Loucy (cell line): ENCODE results near the gene SMO.
"Not testable (repeated sequence)": the region's sequence is repeated elsewhere in the genome, so short reads cannot be mapped to it uniquely, and the experiment has no call there.

ENCODE experiments used
- H2AFZ ChIP-seq: fragments of 200-600 bp; sonication (generic); 2 replicates; pipeline ENCODE4 v1.6.0; 2016; ENCODE audit warnings: antibody characterized with exemption, mild to moderate bottlenecking, low read length, moderate library complexity
- H3F3A ChIP-seq: fragments of 200-600 bp; 2 replicates; pipeline ENCODE4 v1.6.0; 2016; ENCODE audit warnings: antibody characterized with exemption, low read depth, mild to moderate bottlenecking
- H3K27me3 ChIP-seq: fragments of 200-600 bp; sonication (generic); 2 replicates; pipeline ENCODE4 v1.6.1; 2014; ENCODE audit warnings: low read length, mild to moderate bottlenecking; ENCODE audit not compliant: insufficient read depth, poor library complexity, severe bottlenecking
- H3K36me3 ChIP-seq: fragments of 200-600 bp; sonication (generic); 2 replicates; pipeline ENCODE4 v1.6.1; 2016; ENCODE audit warnings: low read length; ENCODE audit not compliant: insufficient read depth
- H3K4me1 ChIP-seq: fragments of 200-600 bp; sonication (generic); 2 replicates; pipeline ENCODE4 v1.5.1; 2014; ENCODE audit warnings: low read length, mild to moderate bottlenecking; ENCODE audit not compliant: insufficient read depth, poor library complexity, severe bottlenecking
- H3K4me2 ChIP-seq: fragments of 200-600 bp; sonication (generic); 2 replicates; pipeline ENCODE4 v1.6.0; 2014; ENCODE audit warnings: antibody characterized with exemption, low read length, low read depth, mild to moderate bottlenecking; ENCODE audit not compliant: poor library complexity, severe bottlenecking
- H3K4me3 ChIP-seq: fragments of 200-600 bp; sonication (generic); 2 replicates; pipeline ENCODE4 v1.5.1; 2014; ENCODE audit warnings: low read length, mild to moderate bottlenecking, mixed read lengths; ENCODE audit not compliant: poor library complexity, severe bottlenecking
- H3K79me2 ChIP-seq: fragments of 200-600 bp; sonication (generic); 2 replicates; pipeline ENCODE4 v1.6.1; 2014; ENCODE audit warnings: low read length; ENCODE audit not compliant: insufficient read depth
- H3K9ac ChIP-seq: fragments of 200-600 bp; sonication (generic); 2 replicates; pipeline ENCODE4 v1.6.0; 2014; ENCODE audit warnings: mild to moderate bottlenecking, low read depth, low read length, moderate library complexity; ENCODE audit not compliant: poor library complexity, severe bottlenecking
- H3K9me2 ChIP-seq: fragments of 200-600 bp; sonication (generic); replicated peaks from 2 replicates; pipeline ENCODE4 v1.6.1; 2016; ENCODE audit warnings: low read depth, low read length, mixed read lengths
- H3K9me3 ChIP-seq: fragments of 200-600 bp; sonication (generic); 2 replicates; pipeline ENCODE4 v1.6.1; 2014; ENCODE audit warnings: mild to moderate bottlenecking, antibody characterized with exemption, low read length, low read depth; ENCODE audit not compliant: insufficient read depth
- H4K20me1 ChIP-seq: fragments of 200-600 bp; sonication (generic); 2 replicates; pipeline ENCODE4 v1.6.0; 2014; ENCODE audit warnings: antibody characterized with exemption, low read length, mild to moderate bottlenecking; ENCODE audit not compliant: insufficient read depth, poor library complexity, severe bottlenecking
- EZH2phosphoT487 ChIP-seq: fragments of 200-600 bp; IDR thresholded peaks from 2 replicates; pipeline ENCODE4 v1.6.1; 2018; ENCODE audit warnings: antibody characterized with exemption, mild to moderate bottlenecking, moderate library complexity, borderline replicate concordance
- TF ChIP-seq, protein P1 (sequence below): fragments of 200-600 bp; sonication (generic); conservative IDR thresholded peaks from 2 replicates; pipeline ENCODE4 v1.5.1; 2014; ENCODE audit warnings: mild to moderate bottlenecking, antibody characterized with exemption, low read length

SMO gene

DNA sequence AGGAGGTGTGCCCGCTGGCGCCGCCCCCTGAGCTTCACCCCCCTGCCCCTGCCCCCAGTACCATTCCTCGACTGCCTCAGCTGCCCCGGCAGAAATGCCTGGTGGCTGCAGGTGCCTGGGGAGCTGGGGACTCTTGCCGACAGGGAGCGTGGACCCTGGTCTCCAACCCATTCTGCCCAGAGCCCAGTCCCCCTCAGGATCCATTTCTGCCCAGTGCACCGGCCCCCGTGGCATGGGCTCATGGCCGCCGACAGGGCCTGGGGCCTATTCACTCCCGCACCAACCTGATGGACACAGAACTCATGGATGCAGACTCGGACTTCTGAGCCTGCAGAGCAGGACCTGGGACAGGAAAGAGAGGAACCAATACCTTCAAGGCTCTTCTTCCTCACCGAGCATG lies 23.7 kb downstream of the SMO start:
- Histone ChIP-seq H3K9me2 (no peaks in the 10 kb centered on the region), H3K9ac (no peak overlapping the region), H2AFZ (no peak overlapping the region), H3K4me3 (no peak overlapping the region), H3K4me2 (no peak overlapping the region), H3F3A (no peaks in the 10 kb centered on the region), H3K27me3 (no peaks in the 10 kb centered on the region), H3K79me2 (no peaks in the 10 kb centered on the region), H3K36me3 (peaks cover 4% of the 10 kb centered on the region; the same call in 1 of the 2 replicates), H4K20me1 (no peaks in the 10 kb centered on the region), H3K9me3 (no peaks in the 10 kb centered on the region), H3K4me1 (no peaks in the 10 kb centered on the region)
- TF ChIP-seq EZH2phosphoT487 = no peak
- TF ChIP-seq, protein P1, sequence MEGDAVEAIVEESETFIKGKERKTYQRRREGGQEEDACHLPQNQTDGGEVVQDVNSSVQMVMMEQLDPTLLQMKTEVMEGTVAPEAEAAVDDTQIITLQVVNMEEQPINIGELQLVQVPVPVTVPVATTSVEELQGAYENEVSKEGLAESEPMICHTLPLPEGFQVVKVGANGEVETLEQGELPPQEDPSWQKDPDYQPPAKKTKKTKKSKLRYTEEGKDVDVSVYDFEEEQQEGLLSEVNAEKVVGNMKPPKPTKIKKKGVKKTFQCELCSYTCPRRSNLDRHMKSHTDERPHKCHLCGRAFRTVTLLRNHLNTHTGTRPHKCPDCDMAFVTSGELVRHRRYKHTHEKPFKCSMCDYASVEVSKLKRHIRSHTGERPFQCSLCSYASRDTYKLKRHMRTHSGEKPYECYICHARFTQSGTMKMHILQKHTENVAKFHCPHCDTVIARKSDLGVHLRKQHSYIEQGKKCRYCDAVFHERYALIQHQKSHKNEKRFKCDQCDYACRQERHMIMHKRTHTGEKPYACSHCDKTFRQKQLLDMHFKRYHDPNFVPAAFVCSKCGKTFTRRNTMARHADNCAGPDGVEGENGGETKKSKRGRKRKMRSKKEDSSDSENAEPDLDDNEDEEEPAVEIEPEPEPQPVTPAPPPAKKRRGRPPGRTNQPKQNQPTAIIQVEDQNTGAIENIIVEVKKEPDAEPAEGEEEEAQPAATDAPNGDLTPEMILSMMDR = no peak

DNA sequence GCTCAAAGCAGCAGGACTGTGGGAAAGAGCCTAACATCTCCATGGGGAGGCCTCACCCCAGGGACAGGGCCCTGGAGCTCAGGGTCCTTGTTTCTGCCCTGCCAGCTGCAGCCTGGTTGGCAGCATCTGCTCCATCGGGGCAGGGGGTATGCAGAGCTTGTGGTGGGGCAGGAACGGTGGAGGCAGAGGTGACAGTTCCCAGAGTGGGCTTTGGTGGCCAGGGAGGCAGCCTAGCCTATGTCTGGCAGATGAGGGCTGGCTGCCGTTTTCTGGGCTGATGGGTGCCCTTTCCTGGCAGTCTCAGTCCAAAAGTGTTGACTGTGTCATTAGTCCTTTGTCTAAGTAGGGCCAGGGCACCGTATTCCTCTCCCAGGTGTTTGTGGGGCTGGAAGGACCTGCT lies 24.2 kb downstream of the SMO start:
- H3K27me3 ChIP-seq = no peaks in the 10 kb centered on the region
- no peaks in the 10 kb centered on the region for H3K9me3 ChIP-seq
- TF ChIP-seq, protein P1 = no peak
- TF ChIP-seq EZH2phosphoT487 = no peak
- no peak overlapping the region for H2AFZ ChIP-seq
- H3K9ac ChIP-seq = no peak overlapping the region
- H3K36me3 ChIP-seq = no peaks in the 10 kb centered on the region; the same call in 1 of the 2 replicates
- H3K4me2 ChIP-seq = no peak overlapping the region
- H3F3A ChIP-seq = no peaks in the 10 kb centered on the region
- H4K20me1 ChIP-seq = no peaks in the 10 kb centered on the region
- H3K4me3 ChIP-seq = no peak overlapping the region
- H3K79me2 ChIP-seq = no peaks in the 10 kb centered on the region
- H3K4me1 ChIP-seq = no peaks in the 10 kb centered on the region
- H3K9me2 ChIP-seq = no peaks in the 10 kb centered on the region

DNA sequence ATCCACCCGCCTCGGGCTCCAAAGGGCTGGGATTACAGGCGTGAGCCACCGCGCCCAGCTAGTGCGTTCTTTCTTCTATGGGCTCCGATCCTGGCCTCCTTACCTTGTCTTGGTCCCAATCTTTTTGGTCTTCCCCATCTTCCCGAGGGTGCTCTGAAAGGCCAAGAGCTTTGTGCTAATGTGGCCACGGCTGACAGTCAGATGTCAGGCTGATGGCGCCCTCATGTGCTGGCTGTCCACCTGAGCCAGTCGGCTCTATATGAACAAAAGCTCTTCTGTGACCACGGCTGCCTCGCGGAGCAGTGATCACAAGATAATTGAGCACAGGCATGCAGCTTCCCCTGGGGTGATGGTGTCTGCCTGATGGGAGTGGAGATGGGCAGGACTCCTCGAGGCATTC lies 25.4 kb downstream of the SMO start:
- Histone ChIP-seq H3K4me2 (no peak overlapping the region), H3K9me2 (no peaks in the 10 kb centered on the region), H3F3A (no peaks in the 10 kb centered on the region), H2AFZ (0 out of 2 replicates have a peak overlapping the region, but pooled peaks have one; percentile 87), H3K9me3 (no peaks in the 10 kb centered on the region), H3K9ac (no peak overlapping the region), H3K4me1 (no peaks in the 10 kb centered on the region), H4K20me1 (no peaks in the 10 kb centered on the region), H3K27me3 (no peaks in the 10 kb centered on the region), H3K36me3 (no peaks in the 10 kb centered on the region; the same call in 1 of the 2 replicates), H3K79me2 (no peaks in the 10 kb centered on the region), H3K4me3 (no peak overlapping the region)
- TF ChIP-seq, protein P1 = peak; percentile 53
- TF ChIP-seq EZH2phosphoT487 = no peak

DNA sequence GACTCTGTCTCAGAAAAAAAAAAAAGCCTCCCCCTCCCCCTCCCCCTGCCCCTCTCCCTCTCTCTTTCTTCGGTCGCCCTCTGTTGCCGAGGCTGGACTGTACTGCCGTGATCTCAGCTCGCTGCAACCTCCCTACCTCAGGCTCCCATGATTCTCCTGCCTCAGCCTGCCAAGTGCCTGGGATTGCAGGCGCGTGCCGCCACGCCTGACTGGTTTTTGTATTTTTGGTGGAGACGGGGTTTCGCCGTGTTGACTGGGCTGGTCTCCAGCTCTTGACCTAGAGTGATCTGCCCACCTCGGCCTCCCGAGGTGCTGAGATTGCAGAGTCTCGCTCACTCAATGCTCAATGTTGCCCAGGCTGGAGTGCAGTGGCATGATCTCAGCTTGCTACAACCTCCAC lies 27.3 kb downstream of the SMO start:
- not testable (repeated sequence) for H3K9ac ChIP-seq, H2AFZ ChIP-seq, H3K27me3 ChIP-seq, H3F3A ChIP-seq, H3K4me2 ChIP-seq, H3K4me3 ChIP-seq, H3K9me3 ChIP-seq, H3K9me2 ChIP-seq, H3K4me1 ChIP-seq, H4K20me1 ChIP-seq, H3K36me3 ChIP-seq, H3K79me2 ChIP-seq

DNA sequence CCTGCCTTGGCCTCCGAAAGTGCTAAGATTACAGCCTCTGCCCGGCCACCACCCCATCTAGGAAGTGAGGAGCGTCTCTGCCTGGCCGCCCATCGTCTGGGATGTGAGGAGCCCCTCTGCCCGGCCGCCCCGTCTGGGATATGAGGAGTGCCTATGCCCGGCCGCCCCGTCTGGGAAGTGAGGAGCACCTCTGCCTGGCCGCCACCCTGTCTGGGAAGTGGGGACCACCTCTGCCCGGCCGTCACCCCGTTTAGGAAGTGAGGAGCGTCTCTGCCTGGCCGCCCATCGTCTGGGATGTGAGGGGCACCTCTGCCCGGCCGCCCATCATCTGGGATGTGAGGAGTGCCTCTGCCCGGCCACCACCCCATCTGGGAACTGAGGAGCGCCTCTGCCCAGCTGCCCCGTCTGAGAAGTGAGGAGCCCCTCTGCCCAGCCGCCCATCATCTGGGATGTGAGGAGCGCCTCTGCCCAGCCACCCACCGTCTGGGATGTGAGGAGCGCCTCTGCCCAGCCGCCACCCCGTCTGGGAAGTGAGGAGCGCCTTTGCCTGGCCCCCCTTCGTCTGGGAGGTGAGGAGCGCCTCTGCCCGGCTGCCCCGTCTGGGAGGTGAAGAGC lies 27.8 kb downstream of the SMO start:
- not testable (repeated sequence) for H3K4me3 ChIP-seq, H3K4me1 ChIP-seq, H3K79me2 ChIP-seq, H3K9me2 ChIP-seq, H3K4me2 ChIP-seq, H3F3A ChIP-seq, H2AFZ ChIP-seq, H3K9ac ChIP-seq, H3K27me3 ChIP-seq, H3K36me3 ChIP-seq, H4K20me1 ChIP-seq, H3K9me3 ChIP-seq
